ENCODE results near the gene ABCG1. TPM values are rescaled to one million over a fixed set of nuclear protein-coding genes. Genes with fewer than 3 reads are reported as not detected.

ABCG1 gene
- total RNA-seq, 1 experiment from 2014 or later = 5.6 TPM

- Histone ChIP-seq H3K4me2 (0 out of 2 replicates have a peak overlapping the region, but pooled peaks have one; percentile 13), H3K4me3 (no peak overlapping the region), H3K9me3 (ENCODE audit: insufficient read depth, low read depth) (no peaks in the 10 kb centered on the region), H2AFZ (no peak overlapping the region), H3K79me2 (ENCODE audit: low read depth) (no peaks in the 10 kb centered on the region), H3F3A (ENCODE audit: insufficient read depth, low read depth) (peaks cover 26% of the 10 kb centered on the region), H3K4me1 (replicated peaks; ENCODE audit: insufficient read depth) (peaks cover 52% of the 10 kb centered on the region), H3K27ac (no peak overlapping the region), H3K36me3 (ENCODE audit: low read depth) (no peaks in the 10 kb centered on the region), H3K27me3 (ENCODE audit: insufficient read depth, low read depth) (no peaks in the 10 kb centered on the region), H4K20me1 (ENCODE audit: insufficient read depth) (no peaks in the 10 kb centered on the region), H3K9me2 (ENCODE audit: insufficient read depth) (no peaks in the 10 kb centered on the region)
- DNase-seq = no peak
- BruUV-seq (replicated peaks) = no TSS peak
- intact Hi-C loops (cut with micrococcal nuclease; ENCODE audit: unreplicated experiment) = no loop called here
- no peak for TF ChIP-seq EZH2 (IDR thresholded peaks at IDR 0.05; ENCODE audit: low read depth)
- no peak for TF ChIP-seq CTCF (conservative IDR thresholded peaks at IDR 0.05)
- ChIA-PET POLR2A (ENCODE audit: unreplicated experiment) (no interaction called here), CTCF (no interaction called here)
Observed at GRCh38 chr21:42194863-42195262, 24.1 kb upstream of the ABCG1 start.

- H3K9me3 ChIP-seq (ENCODE audit: insufficient read depth, low read depth) = no peaks in the 10 kb centered on the region
- no peaks in the 10 kb centered on the region for H3K27me3 ChIP-seq (ENCODE audit: insufficient read depth, low read depth)
- peaks cover 56% of the 10 kb centered on the region for H3K4me1 ChIP-seq (replicated peaks; ENCODE audit: insufficient read depth)
- H3K27ac ChIP-seq = no peak overlapping the region; the same call in 1 of the 2 replicates
- no peak overlapping the region for H2AFZ ChIP-seq
- no peaks in the 10 kb centered on the region for H4K20me1 ChIP-seq (ENCODE audit: insufficient read depth)
- H3K9me2 ChIP-seq (ENCODE audit: insufficient read depth) = no peaks in the 10 kb centered on the region
- intact Hi-C loops (cut with micrococcal nuclease; ENCODE audit: unreplicated experiment) = no loop called here
- H3K4me2 ChIP-seq = peak overlapping the region; percentile 13; the same call in 1 of the 2 replicates
- peaks cover 26% of the 10 kb centered on the region for H3F3A ChIP-seq (ENCODE audit: insufficient read depth, low read depth)
- ChIA-PET POLR2A (ENCODE audit: unreplicated experiment) (no interaction called here), CTCF (no interaction called here)
- BruUV-seq (replicated peaks) = no TSS peak
- H3K79me2 ChIP-seq (ENCODE audit: low read depth) = no peaks in the 10 kb centered on the region
- H3K36me3 ChIP-seq (ENCODE audit: low read depth) = no peaks in the 10 kb centered on the region
- H3K4me3 ChIP-seq = no peak overlapping the region
- TF ChIP-seq EZH2 (IDR thresholded peaks at IDR 0.05; ENCODE audit: low read depth) = no peak
- TF ChIP-seq CTCF (conservative IDR thresholded peaks at IDR 0.05) = no peak
- no peak for DNase-seq
Observed at GRCh38 chr21:42195378-42196031, 23.4 kb upstream of the ABCG1 start.

- ChIA-PET CTCF (no interaction called here), POLR2A (ENCODE audit: unreplicated experiment) (no interaction called here)
- H3K4me1 ChIP-seq (replicated peaks; ENCODE audit: insufficient read depth) = peaks cover 43% of the 10 kb centered on the region
- no peaks in the 10 kb centered on the region for H3K9me2 ChIP-seq (ENCODE audit: insufficient read depth)
- H3K4me3 ChIP-seq = peak overlapping the region; percentile 41; the same call in 1 of the 2 replicates
- H3K36me3 ChIP-seq (ENCODE audit: low read depth) = no peaks in the 10 kb centered on the region
- no peaks in the 10 kb centered on the region for H3K27me3 ChIP-seq (ENCODE audit: insufficient read depth, low read depth)
- H3K79me2 ChIP-seq (ENCODE audit: low read depth) = no peaks in the 10 kb centered on the region
- H3K27ac ChIP-seq = peak overlapping the region; percentile 82
- peak overlapping the region; percentile 23; the same call in 1 of the 2 replicates for H2AFZ ChIP-seq
- no peak for TF ChIP-seq CTCF (conservative IDR thresholded peaks at IDR 0.05)
- no peak for TF ChIP-seq EZH2 (IDR thresholded peaks at IDR 0.05; ENCODE audit: low read depth)
- BruUV-seq (replicated peaks) = no TSS peak
- peak in 1 of 2 experiments; percentile 79 for DNase-seq
- peak overlapping the region; percentile 75 for H3K4me2 ChIP-seq
- H3K9me3 ChIP-seq (ENCODE audit: insufficient read depth, low read depth) = no peaks in the 10 kb centered on the region
- H4K20me1 ChIP-seq (ENCODE audit: insufficient read depth) = no peaks in the 10 kb centered on the region
- intact Hi-C loops (cut with micrococcal nuclease; ENCODE audit: unreplicated experiment) = no loop called here
- H3F3A ChIP-seq (ENCODE audit: insufficient read depth, low read depth) = peaks cover 16% of the 10 kb centered on the region
Observed at GRCh38 chr21:42198929-42199867, 19.7 kb upstream of the ABCG1 start.
